Progenitor cell of endocrine pancreas (in vitro differentiated cells): ENCODE results near the gene ATP13A1. TPM values are rescaled to one million over a fixed set of nuclear protein-coding genes. Genes with fewer than 3 reads are reported as not detected.

Experiments
- DNase-seq: peaks from one replicate; pipeline ENCODE4 v3.0.0; 2021; ENCODE audit warnings: low spot score; ENCODE audit not compliant: unreplicated experiment
- H3K27ac Mint-ChIP-seq: 2 replicates; pipeline ENCODE4 v1.8.0; 2021; ENCODE audit warnings: mild to moderate bottlenecking, moderate library complexity, mixed read lengths
- H3K27me3 Mint-ChIP-seq: 2 replicates; pipeline ENCODE4 v1.8.0; 2021; ENCODE audit warnings: mixed read lengths
- H3K36me3 Mint-ChIP-seq: 2 replicates; pipeline ENCODE4 v1.8.0; 2022; ENCODE audit warnings: mixed read lengths; ENCODE audit not compliant: insufficient read depth
- H3K4me1 Mint-ChIP-seq: 2 replicates; pipeline ENCODE4 v1.8.0; 2021; ENCODE audit warnings: low read depth, mixed read lengths
- H3K4me3 Mint-ChIP-seq: 2 replicates; pipeline ENCODE4 v1.8.0; 2021; ENCODE audit warnings: low read depth, mild to moderate bottlenecking, moderate library complexity, mixed read lengths
- H3K9me3 Mint-ChIP-seq: 2 replicates; pipeline ENCODE4 v1.8.0; 2021; ENCODE audit warnings: low read depth, mixed read lengths
- total RNA-seq: library from RNA; stranded (reverse); gene quantifications from 2 replicates; pipeline ENCODE4 v1.2.1, GENCODE V29; 2021
- TF ChIP-seq, protein P1 (sequence below): fragments of 200-600 bp; sonication (generic); IDR thresholded peaks from one replicate; pipeline ENCODE4 v1.5.0; 2021; ENCODE audit warnings: antibody characterized with exemption, mild to moderate bottlenecking; ENCODE audit not compliant: unreplicated experiment

ATP13A1 gene
- total RNA-seq, 1 donor from 2014 or later, result 81.1 TPM

- Mint-ChIP-seq H3K27ac (no peak overlapping the region), H3K9me3 (no peaks in the 10 kb centered on the region), H3K27me3 (no peaks in the 10 kb centered on the region), H3K36me3 (peaks cover 19% of the 10 kb centered on the region), H3K4me3 (no peak overlapping the region), H3K4me1 (peaks cover 5% of the 10 kb centered on the region)
- no peak for DNase-seq
- TF ChIP-seq, protein P1, sequence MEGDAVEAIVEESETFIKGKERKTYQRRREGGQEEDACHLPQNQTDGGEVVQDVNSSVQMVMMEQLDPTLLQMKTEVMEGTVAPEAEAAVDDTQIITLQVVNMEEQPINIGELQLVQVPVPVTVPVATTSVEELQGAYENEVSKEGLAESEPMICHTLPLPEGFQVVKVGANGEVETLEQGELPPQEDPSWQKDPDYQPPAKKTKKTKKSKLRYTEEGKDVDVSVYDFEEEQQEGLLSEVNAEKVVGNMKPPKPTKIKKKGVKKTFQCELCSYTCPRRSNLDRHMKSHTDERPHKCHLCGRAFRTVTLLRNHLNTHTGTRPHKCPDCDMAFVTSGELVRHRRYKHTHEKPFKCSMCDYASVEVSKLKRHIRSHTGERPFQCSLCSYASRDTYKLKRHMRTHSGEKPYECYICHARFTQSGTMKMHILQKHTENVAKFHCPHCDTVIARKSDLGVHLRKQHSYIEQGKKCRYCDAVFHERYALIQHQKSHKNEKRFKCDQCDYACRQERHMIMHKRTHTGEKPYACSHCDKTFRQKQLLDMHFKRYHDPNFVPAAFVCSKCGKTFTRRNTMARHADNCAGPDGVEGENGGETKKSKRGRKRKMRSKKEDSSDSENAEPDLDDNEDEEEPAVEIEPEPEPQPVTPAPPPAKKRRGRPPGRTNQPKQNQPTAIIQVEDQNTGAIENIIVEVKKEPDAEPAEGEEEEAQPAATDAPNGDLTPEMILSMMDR, result no peak
These were observed 25.8 kb downstream of the ATP13A1 start for GRCh38 chr19:19637523-19638251.

GRCh38 chr19:19637186-19637522, 26.3 kb downstream of the ATP13A1 start:
- H3K27ac Mint-ChIP-seq, result no peak overlapping the region
- peaks cover 19% of the 10 kb centered on the region for H3K36me3 Mint-ChIP-seq
- H3K4me1 Mint-ChIP-seq, result peaks cover 2% of the 10 kb centered on the region
- H3K9me3 Mint-ChIP-seq, result no peaks in the 10 kb centered on the region
- H3K27me3 Mint-ChIP-seq, result no peaks in the 10 kb centered on the region
- TF ChIP-seq, protein P1, result no peak
- DNase-seq, result no peak
- H3K4me3 Mint-ChIP-seq, result no peak overlapping the region

DNA sequence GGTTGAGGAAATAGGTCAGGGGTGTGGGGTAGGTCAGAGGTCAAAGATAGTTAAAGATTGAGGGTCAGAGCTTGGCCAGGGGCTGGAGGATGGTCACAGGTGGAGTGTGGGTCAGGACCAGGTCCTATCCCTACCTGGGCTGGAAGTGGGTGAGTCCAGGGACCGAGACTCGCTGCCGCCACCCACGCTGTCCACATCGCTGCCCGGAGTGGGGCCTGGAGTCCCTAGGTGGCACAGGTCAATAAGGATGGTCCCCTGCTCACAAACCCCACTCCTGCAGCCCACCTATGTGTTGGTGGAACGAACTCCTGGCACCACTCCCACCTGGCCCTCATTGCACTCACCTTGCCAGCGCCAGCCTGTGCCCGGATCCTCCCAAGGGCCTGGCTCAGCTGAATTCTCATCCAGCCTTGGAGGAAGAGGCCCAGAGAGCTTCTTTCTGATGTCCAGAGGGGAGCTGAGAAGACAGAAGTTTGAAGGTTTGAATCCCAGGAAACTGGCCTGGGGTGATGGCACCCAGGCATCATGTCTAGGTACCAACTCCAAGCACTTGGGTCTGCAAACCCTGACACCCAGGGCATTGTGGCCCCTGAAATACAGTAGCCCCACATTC, 26.8 kb downstream of the ATP13A1 start:
- Mint-ChIP-seq H3K4me3 (no peak overlapping the region), H3K36me3 (peaks cover 19% of the 10 kb centered on the region), H3K4me1 (no peaks in the 10 kb centered on the region), H3K9me3 (no peaks in the 10 kb centered on the region), H3K27ac (no peak overlapping the region), H3K27me3 (no peaks in the 10 kb centered on the region)
- no peak for DNase-seq
- TF ChIP-seq, protein P1, result no peak

GRCh38 chr19:19635313-19635702, 28.2 kb downstream of the ATP13A1 start:
- H3K36me3 Mint-ChIP-seq, result peaks cover 19% of the 10 kb centered on the region
- H3K27me3 Mint-ChIP-seq, result no peaks in the 10 kb centered on the region
- H3K4me1 Mint-ChIP-seq, result no peaks in the 10 kb centered on the region
- no peak overlapping the region for H3K27ac Mint-ChIP-seq
- no peak overlapping the region for H3K4me3 Mint-ChIP-seq
- H3K9me3 Mint-ChIP-seq, result no peaks in the 10 kb centered on the region
- TF ChIP-seq, protein P1, result no peak
- no peak for DNase-seq

GRCh38 chr19:19634516-19635312, 28.8 kb downstream of the ATP13A1 start:
- H3K27ac Mint-ChIP-seq, result no peak overlapping the region
- H3K9me3 Mint-ChIP-seq, result no peaks in the 10 kb centered on the region
- no peaks in the 10 kb centered on the region for H3K27me3 Mint-ChIP-seq
- DNase-seq, result no peak
- no peak overlapping the region for H3K4me3 Mint-ChIP-seq
- H3K4me1 Mint-ChIP-seq, result no peaks in the 10 kb centered on the region
- TF ChIP-seq, protein P1, result no peak
- H3K36me3 Mint-ChIP-seq, result peaks cover 19% of the 10 kb centered on the region
